ENCODE results near the gene ZNF619. TPM values are rescaled to one million over a fixed set of nuclear protein-coding genes. Genes with fewer than 3 reads are reported as not detected.

The ZNF619 gene
- polyA plus RNA-seq, 1 of the 3 experiments (the other 2 are of a cell fraction) = 1.6 TPM

- Histone ChIP-seq H3K9ac (no peak overlapping the region), H3K27ac (ENCODE audit: low read depth in 2 of 2, low read length in 1 of 2) (no peak overlapping the region), H3K4me2 (no peak overlapping the region), H3K9me3 (no peaks in the 10 kb centered on the region), H3K4me1 (ENCODE audit: control insufficient read depth in 1 of 2, insufficient read depth in 2 of 2, low read depth in 1 of 2, low read length in 1 of 2) (peaks cover 0 to 5% of the 10 kb centered on the region in 2 experiments; a peak in 2 of 4 replicates), H3K4me3 (ENCODE audit: low read depth in 2 of 2, low read length in 1 of 2) (no peak overlapping the region), H4K20me1 (ENCODE audit: insufficient read depth) (no peaks in the 10 kb centered on the region), H3K36me3 (replicated peaks in 1 of 2; ENCODE audit: control insufficient read depth in 1 of 2, insufficient read depth in 2 of 2, low read length in 1 of 2) (peaks cover 3 to 4% of the 10 kb centered on the region in 2 experiments), H2AFZ (ENCODE audit: low read depth) (no peak overlapping the region), H3K79me2 (ENCODE audit: insufficient read depth) (no peaks in the 10 kb centered on the region), H3F3A (replicated peaks; ENCODE audit: insufficient read depth) (no peaks in the 10 kb centered on the region), H3K27me3 (ENCODE audit: insufficient read depth) (no peaks in the 10 kb centered on the region), H3K9me2 (no peaks in the 10 kb centered on the region)
- POLR2A ChIA-PET = no interaction called here
- DNase-seq = no peak
- 55% methylated on average over 2 of the region's 2 CpGs for WGBS (ENCODE audit: low lambda C conversion rate)
- CTCF ChIA-PET = interaction anchor here (2.3 kb wide), 1 partner anchor 13 kb away, joined by 6 read pairs; no protein-coding TSS in a partner anchor
- no peak for TF ChIP-seq FOXM1 (IDR thresholded peaks at IDR 0.05; ENCODE audit: low read depth)
- TF ChIP-seq, protein P1, sequence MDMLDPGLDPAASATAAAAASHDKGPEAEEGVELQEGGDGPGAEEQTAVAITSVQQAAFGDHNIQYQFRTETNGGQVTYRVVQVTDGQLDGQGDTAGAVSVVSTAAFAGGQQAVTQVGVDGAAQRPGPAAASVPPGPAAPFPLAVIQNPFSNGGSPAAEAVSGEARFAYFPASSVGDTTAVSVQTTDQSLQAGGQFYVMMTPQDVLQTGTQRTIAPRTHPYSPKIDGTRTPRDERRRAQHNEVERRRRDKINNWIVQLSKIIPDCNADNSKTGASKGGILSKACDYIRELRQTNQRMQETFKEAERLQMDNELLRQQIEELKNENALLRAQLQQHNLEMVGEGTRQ (IDR thresholded peaks at IDR 0.05; ENCODE audit: borderline replicate concordance, low read depth, low read length) = no peak
Measured at GRCh38 chr3:40450438-40450837, 26.5 kb upstream of the ZNF619 start.

GRCh38 chr3:40451551-40451950 lies 25.4 kb upstream of the ZNF619 start:
- no peaks in the 10 kb centered on the region for H3K9me3 ChIP-seq
- no peak for DNase-seq
- H3K27ac ChIP-seq (ENCODE audit: low read depth in 2 of 2, low read length in 1 of 2) = no peak overlapping the region
- H3K4me3 ChIP-seq (ENCODE audit: low read depth in 2 of 2, low read length in 1 of 2) = no peak overlapping the region
- no peaks in the 10 kb centered on the region for H4K20me1 ChIP-seq (ENCODE audit: insufficient read depth)
- POLR2A ChIA-PET = interaction anchor here (1.1 kb wide), 1 partner anchor 70 kb away, joined by 3 read pairs; no protein-coding TSS in a partner anchor
- no peaks in the 10 kb centered on the region for H3K9me2 ChIP-seq
- peaks cover 4% of the 10 kb centered on the region; the same call in 1 of the 2 replicates for H3K79me2 ChIP-seq (ENCODE audit: insufficient read depth)
- TF ChIP-seq RXRA (IDR thresholded peaks at IDR 0.05; ENCODE audit: borderline replicate concordance, low read depth) = no peak
- no peak for TF ChIP-seq RFX5 (IDR thresholded peaks at IDR 0.05; ENCODE audit: low read length)
- TF ChIP-seq JUND (IDR thresholded peaks at IDR 0.05) = no peak
- TF ChIP-seq, protein P2, sequence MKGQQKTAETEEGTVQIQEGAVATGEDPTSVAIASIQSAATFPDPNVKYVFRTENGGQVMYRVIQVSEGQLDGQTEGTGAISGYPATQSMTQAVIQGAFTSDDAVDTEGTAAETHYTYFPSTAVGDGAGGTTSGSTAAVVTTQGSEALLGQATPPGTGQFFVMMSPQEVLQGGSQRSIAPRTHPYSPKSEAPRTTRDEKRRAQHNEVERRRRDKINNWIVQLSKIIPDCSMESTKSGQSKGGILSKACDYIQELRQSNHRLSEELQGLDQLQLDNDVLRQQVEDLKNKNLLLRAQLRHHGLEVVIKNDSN (IDR thresholded peaks at IDR 0.05; ENCODE audit: borderline replicate concordance, low read depth) = no peak
- no peak for TF ChIP-seq CHD2 (IDR thresholded peaks at IDR 0.05; ENCODE audit: low read length, partially characterized antibody)
- TF ChIP-seq POLR2AphosphoS5 (IDR thresholded peaks at IDR 0.05; ENCODE audit: low read depth, low read length) = no peak
- no peak for TF ChIP-seq RCOR1 (IDR thresholded peaks at IDR 0.05; ENCODE audit: low read length)
- no peak for TF ChIP-seq NRF1 (IDR thresholded peaks at IDR 0.05; ENCODE audit: low read depth, low read length)
- TF ChIP-seq EP300 (IDR thresholded peaks at IDR 0.05; ENCODE audit: borderline replicate concordance in 1 of 2, low read depth in 1 of 2, low read length in 1 of 2) = no peak
- no peak for TF ChIP-seq NFIC (IDR thresholded peaks at IDR 0.05; ENCODE audit: borderline replicate concordance)
- no peak for TF ChIP-seq SMC3 (IDR thresholded peaks at IDR 0.05; ENCODE audit: low read depth, low read length)
- TF ChIP-seq, protein P3, sequence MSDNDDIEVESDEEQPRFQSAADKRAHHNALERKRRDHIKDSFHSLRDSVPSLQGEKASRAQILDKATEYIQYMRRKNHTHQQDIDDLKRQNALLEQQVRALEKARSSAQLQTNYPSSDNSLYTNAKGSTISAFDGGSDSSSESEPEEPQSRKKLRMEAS (IDR thresholded peaks at IDR 0.05; ENCODE audit: low read depth) = no peak
- TF ChIP-seq IRF3 (IDR thresholded peaks at IDR 0.05; ENCODE audit: low read depth, low read length) = no peak
- H2AFZ ChIP-seq (ENCODE audit: low read depth) = no peak overlapping the region
- CTCF ChIA-PET = interaction anchor here (0.9 to 2.3 kb wide), 3 partner anchors 14 to 121 kb away, joined by 3 to 6 read pairs (median 5); no protein-coding TSS in a partner anchor
- no peak overlapping the region for H3K9ac ChIP-seq
- H3K27me3 ChIP-seq (ENCODE audit: insufficient read depth) = no peaks in the 10 kb centered on the region
- H3K36me3 ChIP-seq (replicated peaks in 1 of 2; ENCODE audit: control insufficient read depth in 1 of 2, insufficient read depth in 2 of 2, low read length in 1 of 2) = peaks cover 3 to 4% of the 10 kb centered on the region in 2 experiments
- H3K4me2 ChIP-seq = 0 out of 2 replicates have a peak overlapping the region, but pooled peaks have one; percentile 59
- peaks cover 0 to 10% of the 10 kb centered on the region in 2 experiments; a peak in 2 of 4 replicates for H3K4me1 ChIP-seq (ENCODE audit: control insufficient read depth in 1 of 2, insufficient read depth in 2 of 2, low read depth in 1 of 2, low read length in 1 of 2)
- H3F3A ChIP-seq (replicated peaks; ENCODE audit: insufficient read depth) = no peaks in the 10 kb centered on the region
